ENCODE measurements around the gene AFAP1. TPM values are rescaled to one million over a fixed set of nuclear protein-coding genes. Genes with fewer than 3 reads are reported as not detected.

The AFAP1 gene
- total RNA-seq, 1 donor from 2014 or later: 27.8 TPM

DNA sequence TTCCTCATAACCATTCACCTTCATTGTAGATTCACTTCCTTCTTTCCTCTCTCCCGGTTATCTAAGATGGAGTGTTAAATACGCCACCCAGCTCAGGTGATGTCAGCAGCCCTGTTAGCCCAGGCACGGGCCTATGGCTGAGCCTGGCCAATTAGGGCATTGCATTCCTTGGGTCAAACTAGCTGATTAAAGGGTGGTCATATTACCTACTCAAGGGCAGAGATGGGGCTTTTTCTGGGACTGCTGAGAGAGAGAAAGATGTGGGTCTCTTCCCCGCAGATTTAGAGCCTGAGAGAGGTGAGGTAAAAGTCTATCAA, 39.9 kb upstream of the AFAP1 start:
- no peaks in the 10 kb centered on the region for H3K4me1 Mint-ChIP-seq (ENCODE audit: unreplicated experiment)
- DNase-seq (ENCODE audit: low spot score): no peak
- no peaks in the 10 kb centered on the region for H3K36me3 Mint-ChIP-seq (ENCODE audit: low read depth, unreplicated experiment)
- peaks cover 4% of the 10 kb centered on the region for H3K27me3 Mint-ChIP-seq (ENCODE audit: unreplicated experiment)
- no peak overlapping the region for H3K27ac Mint-ChIP-seq (ENCODE audit: unreplicated experiment)
- TF ChIP-seq CTCF (IDR thresholded peaks at IDR 0.05; ENCODE audit: unreplicated experiment): no peak
- H3K4me3 Mint-ChIP-seq (ENCODE audit: unreplicated experiment): no peak overlapping the region
- H3K9me3 Mint-ChIP-seq (ENCODE audit: unreplicated experiment): no peaks in the 10 kb centered on the region

- no peak for TF ChIP-seq CTCF (IDR thresholded peaks at IDR 0.05; ENCODE audit: unreplicated experiment)
- Mint-ChIP-seq H3K4me3 (ENCODE audit: unreplicated experiment) (no peak overlapping the region), H3K9me3 (ENCODE audit: unreplicated experiment) (no peaks in the 10 kb centered on the region), H3K27ac (ENCODE audit: unreplicated experiment) (no peak overlapping the region), H3K27me3 (ENCODE audit: unreplicated experiment) (peaks cover 4% of the 10 kb centered on the region), H3K36me3 (ENCODE audit: low read depth, unreplicated experiment) (no peaks in the 10 kb centered on the region), H3K4me1 (ENCODE audit: unreplicated experiment) (no peaks in the 10 kb centered on the region)
- DNase-seq (ENCODE audit: low spot score): no peak
Observed at GRCh38 chr4:7978907-7979651, 39.4 kb upstream of the AFAP1 start.

GRCh38 chr4:7978489-7978888, 38.8 kb upstream of the AFAP1 start:
- no peak for DNase-seq (ENCODE audit: low spot score)

GRCh38 chr4:7976634-7977033, 37.0 kb upstream of the AFAP1 start:
- no peak overlapping the region for H3K4me3 Mint-ChIP-seq (ENCODE audit: unreplicated experiment)
- H3K27me3 Mint-ChIP-seq (ENCODE audit: unreplicated experiment): peaks cover 5% of the 10 kb centered on the region
- H3K9me3 Mint-ChIP-seq (ENCODE audit: unreplicated experiment): no peaks in the 10 kb centered on the region
- DNase-seq (ENCODE audit: low spot score): no peak
- H3K36me3 Mint-ChIP-seq (ENCODE audit: low read depth, unreplicated experiment): peaks cover 4% of the 10 kb centered on the region
- peaks cover 7% of the 10 kb centered on the region for H3K4me1 Mint-ChIP-seq (ENCODE audit: unreplicated experiment)
- TF ChIP-seq CTCF (IDR thresholded peaks at IDR 0.05; ENCODE audit: unreplicated experiment): no peak
- no peak overlapping the region for H3K27ac Mint-ChIP-seq (ENCODE audit: unreplicated experiment)

More at GRCh38 chr4:7978489-7978888, 38.8 kb upstream of the AFAP1 start:
- Mint-ChIP-seq H3K27me3 (ENCODE audit: unreplicated experiment) (peaks cover 4% of the 10 kb centered on the region), H3K27ac (ENCODE audit: unreplicated experiment) (no peak overlapping the region), H3K4me3 (ENCODE audit: unreplicated experiment) (no peak overlapping the region), H3K36me3 (ENCODE audit: low read depth, unreplicated experiment) (no peaks in the 10 kb centered on the region), H3K4me1 (ENCODE audit: unreplicated experiment) (no peaks in the 10 kb centered on the region), H3K9me3 (ENCODE audit: unreplicated experiment) (no peaks in the 10 kb centered on the region)
- no peak for TF ChIP-seq CTCF (IDR thresholded peaks at IDR 0.05; ENCODE audit: unreplicated experiment)

DNA sequence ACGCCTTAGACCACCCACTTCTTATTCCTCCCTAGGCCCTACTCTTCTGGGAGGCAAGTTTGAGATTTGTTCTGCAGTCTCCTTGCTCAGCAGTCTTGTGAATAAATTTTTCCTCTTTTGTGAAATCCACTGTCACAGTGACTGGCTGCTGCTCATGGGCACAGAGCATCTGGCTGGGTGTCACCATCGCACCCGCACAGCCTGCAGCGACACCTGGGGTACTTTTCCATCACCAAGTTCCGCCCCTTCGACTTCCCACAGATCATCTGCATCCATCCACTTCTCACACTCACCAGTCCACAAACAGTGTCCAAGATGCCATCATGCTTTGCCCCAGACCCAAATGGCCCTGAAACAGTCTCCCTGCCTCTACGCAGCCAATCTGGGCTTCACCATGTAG, 36.4 kb upstream of the AFAP1 start:
- peaks cover 5% of the 10 kb centered on the region for H3K27me3 Mint-ChIP-seq (ENCODE audit: unreplicated experiment)
- H3K4me3 Mint-ChIP-seq (ENCODE audit: unreplicated experiment): no peak overlapping the region
- no peak overlapping the region for H3K27ac Mint-ChIP-seq (ENCODE audit: unreplicated experiment)
- no peak for TF ChIP-seq CTCF (IDR thresholded peaks at IDR 0.05; ENCODE audit: unreplicated experiment)
- H3K4me1 Mint-ChIP-seq (ENCODE audit: unreplicated experiment): peaks cover 7% of the 10 kb centered on the region
- DNase-seq (ENCODE audit: low spot score): no peak
- no peaks in the 10 kb centered on the region for H3K9me3 Mint-ChIP-seq (ENCODE audit: unreplicated experiment)
- H3K36me3 Mint-ChIP-seq (ENCODE audit: low read depth, unreplicated experiment): peaks cover 4% of the 10 kb centered on the region

Measured in endothelial cell (in vitro differentiated cells).